Astrocyte (in vitro differentiated cells and primary cell): ENCODE measurements around the gene ARID5B. TPM values are rescaled to one million over a fixed set of nuclear protein-coding genes. Genes with fewer than 3 reads are reported as not detected.
A peak's percentile ranks its signal among the peaks of the same experiment; 100 is the strongest.
"Not testable (repeated sequence)": the region's sequence is repeated elsewhere in the genome, so short reads cannot be mapped to it uniquely, and the experiment has no call there.

Experiments
- DNase-seq: peaks from one replicate; pipeline ENCODE4 v3.0.0-alpha.2; 2010; ENCODE audit warnings: low read depth
- FAIRE-seq: peaks from 2 replicates; lab custom pipeline; 2011; peaks lifted over from hg19 to GRCh38; lab: Jason Lieb, UNC
- H2AFZ ChIP-seq: 2 replicates; pipeline ENCODE4 v1.6.0; 2012; ENCODE audit warnings: low read depth, low read length, inconsistent platforms
- H3K27ac ChIP-seq: 2 replicates; pipeline ENCODE4 v1.5.1; 2011; ENCODE audit warnings: low read depth, low read length, inconsistent platforms
- H3K27me3 ChIP-seq: 2 replicates; pipeline ENCODE4 v1.6.0; 2011; ENCODE audit warnings: low read length, inconsistent platforms; ENCODE audit not compliant: insufficient read depth
- H3K36me3 ChIP-seq: 2 replicates; pipeline ENCODE4 v1.5.1; 2011; ENCODE audit warnings: low read length, inconsistent platforms; ENCODE audit not compliant: insufficient read depth
- H3K4me1 ChIP-seq: 2 replicates; pipeline ENCODE4 v1.5.1; 2011; ENCODE audit warnings: low read length, inconsistent platforms; ENCODE audit not compliant: insufficient read depth
- H3K4me2 ChIP-seq: 2 replicates; pipeline ENCODE4 v1.6.0; 2012; ENCODE audit warnings: low read length, inconsistent platforms
- H3K4me3 ChIP-seq: 2 replicates; pipeline ENCODE4 v1.5.1; 2011; ENCODE audit warnings: low read depth, mild to moderate bottlenecking, low read length, inconsistent platforms; ENCODE audit not compliant: insufficient read depth
- H3K79me2 ChIP-seq: 2 replicates; pipeline ENCODE4 v1.6.0; 2012; ENCODE audit warnings: mild to moderate bottlenecking, low read length, inconsistent platforms; ENCODE audit not compliant: insufficient read depth
- H3K9ac ChIP-seq: 2 replicates; pipeline ENCODE4 v1.6.0; 2012; ENCODE audit warnings: mild to moderate bottlenecking, low read length, inconsistent platforms
- H3K9me3 ChIP-seq: 2 replicates; pipeline ENCODE4 v1.5.1; 2012; ENCODE audit warnings: low read depth, mild to moderate bottlenecking, low read length, inconsistent platforms; ENCODE audit not compliant: insufficient read depth
- H4K20me1 ChIP-seq: 2 replicates; pipeline ENCODE4 v1.6.0; 2012; ENCODE audit warnings: low read length, inconsistent platforms; ENCODE audit not compliant: insufficient read depth
- H3K27ac Mint-ChIP-seq: one replicate; pipeline ENCODE4 v1.8.0; 2021; ENCODE audit warnings: mild to moderate bottlenecking, mixed read lengths; ENCODE audit not compliant: unreplicated experiment
- H3K27me3 Mint-ChIP-seq: one replicate; pipeline ENCODE4 v1.8.0; 2021; ENCODE audit warnings: low read depth, mixed read lengths; ENCODE audit not compliant: unreplicated experiment
- H3K36me3 Mint-ChIP-seq: one replicate; pipeline ENCODE4 v1.8.0; 2021; ENCODE audit warnings: low read depth, mixed read lengths; ENCODE audit not compliant: unreplicated experiment
- H3K4me1 Mint-ChIP-seq: one replicate; pipeline ENCODE4 v1.8.0; 2021; ENCODE audit warnings: low read depth, mixed read lengths; ENCODE audit not compliant: unreplicated experiment
- H3K4me3 Mint-ChIP-seq: one replicate; pipeline ENCODE4 v1.8.0; 2021; ENCODE audit warnings: mild to moderate bottlenecking, moderate library complexity, mixed read lengths; ENCODE audit not compliant: unreplicated experiment
- H3K9me3 Mint-ChIP-seq: one replicate; pipeline ENCODE4 v1.8.0; 2021; ENCODE audit warnings: mild to moderate bottlenecking, mixed read lengths; ENCODE audit not compliant: unreplicated experiment
- CTCF ChIP-seq: IDR thresholded peaks from 2 replicates; pipeline ENCODE4 v1.5.1; 2011; ENCODE audit warnings: low read depth, mild to moderate bottlenecking, inconsistent platforms, low read length, moderate library complexity; ENCODE audit not compliant: insufficient read depth
- EZH2 ChIP-seq: IDR thresholded peaks from 2 replicates; pipeline ENCODE4 v1.6.1; 2012; ENCODE audit warnings: mild to moderate bottlenecking, low read length, inconsistent platforms; ENCODE audit not compliant: insufficient read depth
- total RNA-seq: library from RNA; stranded (reverse); gene quantifications from 2 replicates; pipeline ENCODE4 v1.2.1, GENCODE V29; 2021

The ARID5B gene
- total RNA-seq, 1 donor from 2014 or later, result 66.0 TPM

- Mint-ChIP-seq H3K36me3 (peaks cover 4% of the 10 kb centered on the region), H3K27ac (peak overlapping the region; percentile 67), H3K4me3 (no peak overlapping the region), H3K9me3 (peaks cover 3% of the 10 kb centered on the region), H3K27me3 (no peaks in the 10 kb centered on the region), H3K4me1 (peaks cover 21% of the 10 kb centered on the region)
- Histone ChIP-seq H4K20me1 (no peaks in the 10 kb centered on the region), H3K9me3 (no peaks in the 10 kb centered on the region), H3K36me3 (no peaks in the 10 kb centered on the region), H3K4me2 (peak overlapping the region; percentile 53), H3K27ac (peak overlapping the region; percentile 71), H3K9ac (peak overlapping the region; percentile 13), H3K4me1 (peaks cover 28% of the 10 kb centered on the region), H3K27me3 (no peaks in the 10 kb centered on the region), H3K4me3 (no peak overlapping the region), H2AFZ (no peak overlapping the region), H3K79me2 (peaks cover 21% of the 10 kb centered on the region)
- peak; percentile 90 for DNase-seq
- FAIRE-seq, result no peak
- TF ChIP-seq CTCF (no peak), EZH2 (no peak)
These were observed 124.7 kb downstream of the ARID5B start for GRCh38 chr10:62025901-62026879.

GRCh38 chr10:62027841-62028501 lies 126.5 kb downstream of the ARID5B start:
- Mint-ChIP-seq H3K4me1 (peaks cover 21% of the 10 kb centered on the region), H3K27me3 (no peaks in the 10 kb centered on the region), H3K27ac (no peak overlapping the region), H3K36me3 (peaks cover 7% of the 10 kb centered on the region), H3K9me3 (peaks cover 3% of the 10 kb centered on the region), H3K4me3 (no peak overlapping the region)
- Histone ChIP-seq H3K79me2 (peaks cover 7% of the 10 kb centered on the region), H4K20me1 (no peaks in the 10 kb centered on the region), H3K27ac (no peak overlapping the region), H3K4me2 (peak overlapping the region; percentile 0), H2AFZ (no peak overlapping the region), H3K36me3 (no peaks in the 10 kb centered on the region), H3K27me3 (no peaks in the 10 kb centered on the region), H3K4me1 (peaks cover 28% of the 10 kb centered on the region), H3K9ac (no peak overlapping the region), H3K4me3 (no peak overlapping the region), H3K9me3 (no peaks in the 10 kb centered on the region)
- TF ChIP-seq EZH2 (no peak), CTCF (no peak)
- FAIRE-seq (no peak), DNase-seq (no peak)

GRCh38 chr10:62028502-62028842 lies 127.0 kb downstream of the ARID5B start:
- not testable (repeated sequence) for H3K27me3 ChIP-seq

More at GRCh38 chr10:62028502-62028842, 127.0 kb downstream of the ARID5B start:
- H3K27me3 Mint-ChIP-seq, H3K4me3 Mint-ChIP-seq, H3K4me3 ChIP-seq, DNase-seq, H3K9me3 Mint-ChIP-seq, H3K9me3 ChIP-seq, H3K27ac Mint-ChIP-seq, H4K20me1 ChIP-seq, H3K36me3 ChIP-seq, H3K27ac ChIP-seq, H2AFZ ChIP-seq, H3K79me2 ChIP-seq, H3K9ac ChIP-seq, FAIRE-seq, H3K36me3 Mint-ChIP-seq: not testable (repeated sequence)
- Histone ChIP-seq H3K4me1 (peaks cover 28% of the 10 kb centered on the region), H3K4me2 (peak overlapping the region; percentile 0)
- H3K4me1 Mint-ChIP-seq, result peaks cover 21% of the 10 kb centered on the region
